Muscle layer of colon (tissue), 2 donors: ENCODE measurements around the gene TP53BP2.

Experiments used
- H3K27ac ChIP-seq: one replicate; pipeline ENCODE4 v1.7.0; 2013; ENCODE audit warnings: low read depth, mild to moderate bottlenecking, low read length, moderate library complexity
- H3K27me3 ChIP-seq, 2 donors: one replicate each; pipeline ENCODE4 v1.7.0; 2013; ENCODE audit warnings: low read length in 2 of 2, mild to moderate bottlenecking in 2 of 2; ENCODE audit not compliant: insufficient read depth in 2 of 2, control insufficient read depth in 1 of 2
- H3K36me3 ChIP-seq: one replicate; pipeline ENCODE4 v1.7.0; 2013; ENCODE audit warnings: mild to moderate bottlenecking, low read length; ENCODE audit not compliant: insufficient read depth
- H3K4me1 ChIP-seq: one replicate; pipeline ENCODE4 v1.7.0; 2013; ENCODE audit warnings: mild to moderate bottlenecking, low read length; ENCODE audit not compliant: insufficient read depth
- H3K4me3 ChIP-seq, 2 donors: one replicate each; pipeline ENCODE4 v1.7.0; 2013; ENCODE audit warnings: low read length in 2 of 2, low read depth in 1 of 2, mild to moderate bottlenecking in 1 of 2, moderate library complexity in 1 of 2
- H3K9ac ChIP-seq: one replicate; pipeline ENCODE4 v1.7.0; 2013; ENCODE audit warnings: low read length
- H3K9me3 ChIP-seq: one replicate; pipeline ENCODE4 v1.7.0; 2013; ENCODE audit warnings: mild to moderate bottlenecking, low read length
- donor health status: abdominal sarcoma.
- donor health status: Adenocarcinoma of cecum.

Gene TP53BP2

DNA sequence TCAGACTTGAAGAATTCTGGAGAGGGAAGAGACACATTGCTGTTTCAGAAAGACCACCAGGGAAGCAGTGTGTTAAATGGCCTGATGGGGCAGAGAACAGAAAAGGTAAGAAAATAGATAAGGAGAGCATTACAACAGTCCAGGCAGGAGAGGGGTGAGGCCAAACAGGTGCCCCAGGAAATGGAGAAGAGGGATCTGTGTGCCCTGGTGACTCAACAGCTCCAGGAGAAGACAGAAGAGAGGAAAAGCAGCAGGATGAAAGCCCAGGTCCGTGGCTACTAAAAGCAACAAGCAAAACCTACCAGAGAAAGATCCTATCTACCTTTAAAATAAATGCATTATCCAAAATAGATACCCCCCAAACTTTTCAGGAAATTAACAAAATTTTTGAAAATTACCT is 9.2 kb downstream of the TP53BP2 start:
- Histone ChIP-seq H3K27ac (no peak overlapping the region), H3K27me3 (no peaks in the 10 kb centered on the region), H3K36me3 (no peaks in the 10 kb centered on the region), H3K9ac (no peak overlapping the region), H3K4me1 (peaks cover 43% of the 10 kb centered on the region), H3K4me3 (no peak overlapping the region), H3K9me3 (no peaks in the 10 kb centered on the region)

DNA sequence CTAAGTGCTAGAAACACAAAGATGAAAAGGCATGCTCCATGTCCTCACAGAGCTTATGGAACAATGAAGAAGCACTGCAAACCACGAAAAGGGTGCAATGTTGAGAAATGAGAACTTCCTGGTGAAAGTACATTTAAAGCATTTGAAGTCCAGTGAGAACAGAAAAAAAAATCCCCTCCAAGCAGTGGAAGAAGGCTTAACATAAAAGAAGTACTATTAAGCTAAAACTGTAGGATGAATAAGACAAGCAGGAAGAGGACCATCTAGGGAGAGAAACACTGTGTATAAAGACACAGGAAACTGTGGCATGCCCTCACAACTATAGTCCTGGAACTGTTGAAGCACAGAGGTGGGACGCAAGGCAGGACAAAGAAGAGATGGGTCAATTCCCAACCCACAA is 10.0 kb downstream of the TP53BP2 start:
- Histone ChIP-seq H3K27ac (no peak overlapping the region), H3K4me1 (peaks cover 40% of the 10 kb centered on the region)

DNA sequence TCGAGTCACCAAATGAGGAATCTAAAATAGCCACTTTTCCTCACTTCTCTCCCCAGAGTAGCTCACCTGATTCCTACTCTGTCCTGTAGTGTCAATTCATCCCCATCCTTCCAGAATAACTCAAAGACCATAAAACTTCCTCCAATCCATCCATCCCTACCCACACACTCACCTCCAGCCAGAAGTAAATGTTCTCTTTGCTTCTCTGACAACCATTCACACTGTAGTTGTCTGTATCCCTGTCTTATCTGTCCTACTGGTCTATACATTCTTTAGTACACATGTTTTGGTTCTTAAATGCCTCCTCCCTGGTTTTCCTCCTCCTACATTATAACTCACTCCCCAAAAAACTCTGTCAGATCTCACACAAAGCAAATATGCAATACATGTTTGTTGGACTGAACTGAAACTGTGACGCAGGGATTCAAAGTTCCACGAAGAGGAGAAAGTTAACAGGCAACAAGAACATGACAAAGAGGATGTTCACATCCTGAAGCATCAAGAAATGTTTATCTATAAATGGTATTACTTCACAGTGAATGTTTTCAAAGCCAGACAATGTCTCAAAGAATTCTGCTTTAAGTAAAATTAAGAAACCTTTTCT is 11.0 kb downstream of the TP53BP2 start:
- no peaks in the 10 kb centered on the region for H3K27me3 ChIP-seq
- H3K4me1 ChIP-seq, result peaks cover 40% of the 10 kb centered on the region
- H3K4me3 ChIP-seq, result peak overlapping the region in 1 of 2 donors; percentile 19
- no peaks in the 10 kb centered on the region for H3K36me3 ChIP-seq
- peak overlapping the region; percentile 54 for H3K27ac ChIP-seq
- no peak overlapping the region for H3K9ac ChIP-seq
- no peaks in the 10 kb centered on the region for H3K9me3 ChIP-seq

More for the DNA sequence above, 10.0 kb downstream of the TP53BP2 start:
- Histone ChIP-seq H3K4me3 (no peak overlapping the region), H3K9me3 (no peaks in the 10 kb centered on the region), H3K27me3 (no peaks in the 10 kb centered on the region), H3K36me3 (no peaks in the 10 kb centered on the region), H3K9ac (no peak overlapping the region)

DNA sequence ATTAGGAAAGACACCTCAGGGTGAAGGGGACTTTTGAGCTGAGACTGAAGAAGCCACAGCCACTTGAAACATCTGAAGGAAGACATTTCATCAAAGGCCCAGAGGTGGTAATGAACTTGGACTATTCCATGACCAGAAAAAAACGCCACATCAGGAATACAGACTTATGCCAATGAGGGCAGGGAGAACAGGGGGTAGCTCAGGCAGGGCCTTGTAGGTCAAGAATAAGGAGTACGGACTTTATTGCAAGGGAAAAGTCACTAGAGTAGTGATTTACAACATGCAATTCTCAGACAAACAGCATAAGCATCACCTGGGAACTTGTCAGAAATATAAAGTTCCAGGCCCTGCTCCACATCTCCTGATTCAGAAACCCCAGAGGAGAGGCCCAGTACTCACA is 11.8 kb downstream of the TP53BP2 start:
- H3K27me3 ChIP-seq, result no peaks in the 10 kb centered on the region
- H3K9me3 ChIP-seq, result no peaks in the 10 kb centered on the region
- H3K27ac ChIP-seq, result no peak overlapping the region
- no peak overlapping the region for H3K4me3 ChIP-seq
- H3K9ac ChIP-seq, result no peak overlapping the region
- no peaks in the 10 kb centered on the region for H3K36me3 ChIP-seq
- peaks cover 40% of the 10 kb centered on the region for H3K4me1 ChIP-seq

DNA sequence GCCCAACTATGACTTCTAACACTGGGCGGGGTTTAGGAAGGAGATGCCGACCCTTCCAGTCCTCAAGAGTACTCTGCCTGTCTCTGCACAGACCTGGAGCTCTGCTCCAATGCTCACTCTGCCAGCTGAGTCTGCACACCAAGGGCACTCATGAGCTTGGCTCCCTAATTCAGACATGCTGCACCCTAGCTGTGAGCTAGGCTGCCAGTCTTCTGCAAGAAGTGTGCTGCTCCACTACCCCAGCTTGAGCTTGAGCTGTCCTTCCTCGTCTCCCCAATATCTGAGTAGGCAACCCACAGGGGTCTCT is 13.2 kb downstream of the TP53BP2 start:
- Histone ChIP-seq H3K9ac (peak overlapping the region; percentile 4), H3K27me3 (no peaks in the 10 kb centered on the region), H3K4me3 (no peak overlapping the region), H3K4me1 (peaks cover 33% of the 10 kb centered on the region), H3K36me3 (no peaks in the 10 kb centered on the region), H3K27ac (no peak overlapping the region), H3K9me3 (no peaks in the 10 kb centered on the region)

DNA sequence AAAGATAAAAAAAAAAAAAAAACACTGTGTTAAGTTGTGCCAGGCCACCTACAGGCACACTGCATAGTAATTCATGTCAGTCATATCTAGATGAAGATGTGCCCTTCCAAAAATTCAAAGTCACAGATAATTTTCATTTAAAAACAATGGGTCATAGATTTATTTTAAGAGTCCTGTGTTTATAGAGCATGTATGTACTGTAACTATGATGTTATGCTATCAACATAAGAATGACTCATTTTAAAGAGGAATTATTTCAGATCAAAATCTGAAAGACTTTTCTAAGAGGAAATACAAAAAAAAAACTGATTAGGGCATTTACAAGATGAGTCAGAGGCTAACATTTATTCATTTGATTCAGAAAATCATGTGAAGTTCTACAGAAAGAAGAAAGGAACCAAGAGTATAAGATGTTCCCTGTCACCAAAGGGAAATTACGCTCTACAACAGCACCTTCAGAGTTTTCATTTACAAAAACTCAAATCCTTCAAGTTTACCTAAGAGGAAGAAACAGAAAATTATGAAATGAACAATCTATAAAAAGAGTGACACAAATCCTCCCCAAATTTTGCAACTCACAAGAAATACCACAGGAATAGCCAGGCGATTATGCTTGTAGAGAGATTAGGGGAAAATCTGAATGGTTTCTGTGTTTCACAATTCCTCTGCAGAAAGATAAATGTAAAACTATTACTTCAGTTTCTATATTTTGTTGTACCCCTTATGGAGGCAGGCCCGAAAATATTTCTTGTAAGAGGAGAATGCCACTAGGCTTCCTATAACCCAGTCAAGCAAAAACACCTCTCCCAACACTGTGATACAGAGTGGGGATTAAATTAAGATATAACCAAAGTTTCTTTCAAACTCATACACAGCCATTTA is 13.8 kb downstream of the TP53BP2 start:
- no peaks in the 10 kb centered on the region for H3K27me3 ChIP-seq
- H3K27ac ChIP-seq, result no peak overlapping the region
- H3K36me3 ChIP-seq, result no peaks in the 10 kb centered on the region
- H3K9ac ChIP-seq, result peak overlapping the region; percentile 4
- no peaks in the 10 kb centered on the region for H3K9me3 ChIP-seq
- H3K4me3 ChIP-seq, result no peak overlapping the region
- peaks cover 27% of the 10 kb centered on the region for H3K4me1 ChIP-seq

DNA sequence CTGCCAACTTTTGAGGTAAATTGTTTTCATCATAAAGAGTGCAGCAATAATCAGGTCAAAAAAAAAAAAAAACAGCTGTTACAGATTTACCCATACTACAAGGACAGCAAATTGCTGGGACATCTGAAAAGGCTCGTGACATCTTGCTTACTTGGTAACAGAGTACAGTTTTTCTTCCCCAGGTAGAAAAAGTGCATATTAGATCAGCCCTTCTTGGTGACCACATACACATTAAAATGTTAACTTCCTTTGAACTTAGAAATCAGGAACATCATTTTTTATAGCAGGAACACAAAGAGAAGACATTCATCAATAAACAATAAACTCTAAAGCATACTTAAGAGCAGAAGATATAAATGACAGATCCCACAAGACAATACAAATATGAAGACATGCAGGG is 16.1 kb downstream of the TP53BP2 start:
- Histone ChIP-seq H3K4me1 (peaks cover 18% of the 10 kb centered on the region), H3K9me3 (no peaks in the 10 kb centered on the region), H3K27me3 (no peaks in the 10 kb centered on the region), H3K36me3 (no peaks in the 10 kb centered on the region), H3K27ac (no peak overlapping the region), H3K9ac (no peak overlapping the region), H3K4me3 (no peak overlapping the region)

DNA sequence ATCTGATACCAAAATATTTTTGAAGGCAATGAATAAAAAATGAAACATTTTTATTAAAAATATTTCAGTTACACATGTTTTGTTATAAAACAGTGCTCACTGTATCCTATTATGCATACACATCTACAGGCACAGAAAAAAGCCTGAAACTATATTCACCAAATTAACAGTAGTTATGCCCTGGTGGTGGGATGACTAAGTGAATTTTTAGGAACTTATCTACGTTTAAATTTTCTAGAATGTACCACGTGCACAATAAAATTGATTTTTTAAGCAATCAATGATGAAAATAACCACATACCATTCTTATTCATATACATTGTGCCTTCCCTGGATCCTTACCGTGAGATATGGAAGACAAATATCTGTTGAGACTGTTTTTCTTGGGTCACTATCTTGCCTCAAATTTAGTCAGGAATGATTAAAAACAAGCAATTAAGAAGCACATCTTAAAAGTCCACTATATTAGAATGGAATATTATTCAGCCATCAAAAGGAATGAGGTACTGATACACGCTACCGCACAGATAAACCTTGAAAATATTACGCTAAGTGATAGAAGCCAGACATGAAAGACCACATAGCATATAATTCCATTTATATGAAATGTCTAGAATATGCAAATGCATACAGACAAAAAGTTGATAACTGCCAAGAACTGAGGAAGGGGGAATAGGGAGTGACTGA is 17.4 kb downstream of the TP53BP2 start:
- Histone ChIP-seq H3K4me1 (peaks cover 15% of the 10 kb centered on the region), H3K27ac (no peak overlapping the region), H3K27me3 (no peaks in the 10 kb centered on the region), H3K9ac (no peak overlapping the region), H3K36me3 (no peaks in the 10 kb centered on the region), H3K4me3 (no peak overlapping the region), H3K9me3 (no peaks in the 10 kb centered on the region)

DNA sequence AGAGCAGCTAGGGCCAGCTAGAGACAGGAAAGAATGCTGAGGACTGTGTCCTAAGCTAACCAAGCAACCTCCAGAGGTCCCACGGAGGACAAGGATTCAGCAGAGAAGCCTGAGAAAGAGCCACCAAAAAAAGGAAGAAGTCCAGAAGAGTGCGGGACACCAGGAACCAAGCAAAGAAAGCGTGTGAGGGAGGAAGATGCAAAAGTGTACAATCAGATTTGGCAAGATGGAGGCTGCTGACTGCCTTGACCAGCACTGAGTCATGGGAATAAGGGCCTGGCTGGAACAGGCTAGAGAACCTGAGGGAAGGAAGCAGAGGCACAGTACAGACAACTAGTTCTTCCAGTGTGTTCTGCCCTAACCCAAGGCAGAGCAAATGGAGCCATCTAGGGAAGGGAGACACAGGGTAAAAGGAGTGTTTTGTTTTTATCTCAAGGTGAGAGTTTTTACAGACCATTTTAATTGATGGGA is 18.5 kb downstream of the TP53BP2 start:
- no peaks in the 10 kb centered on the region for H3K27me3 ChIP-seq
- no peak overlapping the region for H3K9ac ChIP-seq
- H3K9me3 ChIP-seq, result no peaks in the 10 kb centered on the region
- peaks cover 6% of the 10 kb centered on the region for H3K4me1 ChIP-seq
- H3K36me3 ChIP-seq, result no peaks in the 10 kb centered on the region
- no peak overlapping the region for H3K27ac ChIP-seq
- H3K4me3 ChIP-seq, result no peak overlapping the region

DNA sequence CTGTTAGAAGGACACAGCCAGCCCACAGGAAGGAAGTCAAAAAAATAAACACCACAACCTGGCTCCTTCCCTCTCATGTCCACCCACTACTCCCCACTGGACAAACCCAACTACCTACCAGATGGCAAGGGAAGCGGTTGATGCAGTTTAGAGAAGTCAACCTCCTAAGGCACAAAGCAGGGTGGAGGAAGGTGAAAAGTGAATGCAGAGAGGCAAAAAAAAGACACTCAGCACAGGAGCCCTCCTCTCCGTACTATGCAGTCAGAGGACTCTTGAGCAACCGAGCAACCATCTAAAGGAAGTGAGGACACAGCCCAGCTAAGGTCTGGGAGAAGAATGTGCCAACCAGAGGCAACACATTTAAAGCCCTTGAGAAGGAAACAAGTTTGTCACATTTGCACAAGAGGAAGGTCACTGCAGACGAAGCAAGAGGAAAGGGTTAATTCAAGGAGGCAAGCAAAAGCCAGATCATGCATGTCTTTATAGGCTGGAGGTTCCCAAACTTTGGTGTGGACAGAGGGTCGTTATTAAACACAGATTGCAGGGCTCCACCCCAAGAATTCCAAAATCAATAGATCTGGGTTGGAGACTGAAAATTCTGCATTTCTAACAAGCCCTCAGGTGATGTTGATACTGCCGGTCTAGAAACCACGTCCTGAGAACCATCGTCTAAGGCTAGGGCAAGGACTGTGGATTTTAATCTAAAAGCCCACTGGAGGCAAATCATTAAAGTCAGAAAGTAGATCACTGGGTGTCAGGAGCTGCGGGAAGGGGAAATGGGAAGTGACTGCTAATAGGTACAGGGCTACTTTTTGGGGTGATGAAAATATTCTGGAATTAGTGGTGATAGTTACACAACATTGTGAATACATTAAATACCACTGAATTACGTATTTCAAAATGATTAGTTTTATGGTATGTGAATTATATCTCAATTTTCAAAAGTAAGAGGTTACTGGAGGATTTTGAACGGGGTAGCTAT is 19.7 kb downstream of the TP53BP2 start:
- no peaks in the 10 kb centered on the region for H3K36me3 ChIP-seq
- H3K27me3 ChIP-seq, result no peaks in the 10 kb centered on the region
- no peaks in the 10 kb centered on the region for H3K4me1 ChIP-seq
- no peak overlapping the region for H3K27ac ChIP-seq
- H3K9me3 ChIP-seq, result no peaks in the 10 kb centered on the region
- no peak overlapping the region for H3K9ac ChIP-seq
- H3K4me3 ChIP-seq, result no peak overlapping the region

DNA sequence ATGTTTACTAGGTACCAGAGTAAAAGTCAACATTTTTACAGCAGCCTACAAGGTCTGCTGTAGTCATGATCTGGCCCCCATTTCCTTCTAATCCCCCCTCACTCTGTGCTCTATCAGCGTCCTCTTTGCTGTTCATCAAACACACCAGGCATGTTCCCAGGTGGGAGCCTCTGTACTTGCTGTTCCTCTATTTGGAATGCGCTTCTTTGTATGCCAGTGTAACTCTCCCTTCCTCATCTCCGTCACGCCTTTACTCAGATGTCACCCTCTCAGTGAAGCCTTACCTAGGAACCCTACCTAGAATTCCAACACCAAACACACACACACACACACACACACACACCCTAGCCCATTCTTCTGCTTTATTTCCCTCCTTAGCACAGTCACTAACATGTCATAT is 21.0 kb downstream of the TP53BP2 start:
- Histone ChIP-seq H3K36me3 (no peaks in the 10 kb centered on the region), H3K27me3 (no peaks in the 10 kb centered on the region), H3K27ac (no peak overlapping the region), H3K4me3 (no peak overlapping the region), H3K9ac (no peak overlapping the region), H3K4me1 (no peaks in the 10 kb centered on the region), H3K9me3 (no peaks in the 10 kb centered on the region)
